Esophagus (tissue), 2 donors: ENCODE measurements around the gene LRMDA. TPM values are rescaled to one million over a fixed set of nuclear protein-coding genes. Genes with fewer than 3 reads are reported as not detected.
"Not testable (repeated sequence)": the region's sequence is repeated elsewhere in the genome, so short reads cannot be mapped to it uniquely, and the experiment has no call there.

Experiments used
- H3K27ac ChIP-seq, 2 donors: one replicate each; pipeline ENCODE4 v1.5.1; 2013; ENCODE audit warnings: low read depth in 2 of 2, mild to moderate bottlenecking in 2 of 2, inconsistent platforms in 1 of 2, low read length in 1 of 2, moderate library complexity in 1 of 2
- H3K27me3 ChIP-seq, 2 donors: one replicate each; pipeline ENCODE4 v1.6.1; 2013; ENCODE audit warnings: low read length in 2 of 2, control low read depth in 1 of 2, mild to moderate bottlenecking in 1 of 2; ENCODE audit not compliant: insufficient read depth in 2 of 2, control insufficient read depth in 1 of 2
- H3K36me3 ChIP-seq, 2 donors: one replicate each; pipeline ENCODE4 v1.6.1; 2013; ENCODE audit warnings: low read length in 1 of 2; ENCODE audit not compliant: control insufficient read depth in 2 of 2, insufficient read depth in 2 of 2
- H3K4me1 ChIP-seq, 2 donors: one replicate each; pipeline ENCODE4 v1.6.1; 2013; ENCODE audit warnings: low read length in 1 of 2; ENCODE audit not compliant: control insufficient read depth in 2 of 2, insufficient read depth in 2 of 2
- H3K4me3 ChIP-seq, 2 donors: one replicate each; pipeline ENCODE4 v1.5.1; 2013; ENCODE audit warnings: low read length in 2 of 2, mild to moderate bottlenecking in 2 of 2, low read depth in 1 of 2, moderate library complexity in 1 of 2
- H3K9me3 ChIP-seq, 2 donors: one replicate each; pipeline ENCODE4 v1.6.1; 2013; ENCODE audit warnings: mild to moderate bottlenecking in 2 of 2, low read depth in 1 of 2, low read length in 1 of 2, moderate library complexity in 1 of 2; ENCODE audit not compliant: control insufficient read depth in 2 of 2, insufficient read depth in 1 of 2
- WGBS, 2 donors: extraction: QIAGEN DNeasy Blood & Tissue Kit; methylation state at CpG; one replicate each; pipeline ENCODE4 v1.1.7; 2013; 5-methylcytosine and 5-hydroxymethylcytosine counted together
- polyA plus RNA-seq, 2 donors: library from polyadenylated mRNA; stranded (reverse); fragments of 200-250 nt; gene quantifications; one replicate each; pipeline ENCODE4 v1.2.3, GENCODE V29; 2013
- donor health status: healthy with polysubstance abuse.
- donor health status: Bipolar disorder and iron deficiency.

LRMDA gene
- polyA plus RNA-seq, 2 donors, result 1.8 to 4.0 TPM

DNA sequence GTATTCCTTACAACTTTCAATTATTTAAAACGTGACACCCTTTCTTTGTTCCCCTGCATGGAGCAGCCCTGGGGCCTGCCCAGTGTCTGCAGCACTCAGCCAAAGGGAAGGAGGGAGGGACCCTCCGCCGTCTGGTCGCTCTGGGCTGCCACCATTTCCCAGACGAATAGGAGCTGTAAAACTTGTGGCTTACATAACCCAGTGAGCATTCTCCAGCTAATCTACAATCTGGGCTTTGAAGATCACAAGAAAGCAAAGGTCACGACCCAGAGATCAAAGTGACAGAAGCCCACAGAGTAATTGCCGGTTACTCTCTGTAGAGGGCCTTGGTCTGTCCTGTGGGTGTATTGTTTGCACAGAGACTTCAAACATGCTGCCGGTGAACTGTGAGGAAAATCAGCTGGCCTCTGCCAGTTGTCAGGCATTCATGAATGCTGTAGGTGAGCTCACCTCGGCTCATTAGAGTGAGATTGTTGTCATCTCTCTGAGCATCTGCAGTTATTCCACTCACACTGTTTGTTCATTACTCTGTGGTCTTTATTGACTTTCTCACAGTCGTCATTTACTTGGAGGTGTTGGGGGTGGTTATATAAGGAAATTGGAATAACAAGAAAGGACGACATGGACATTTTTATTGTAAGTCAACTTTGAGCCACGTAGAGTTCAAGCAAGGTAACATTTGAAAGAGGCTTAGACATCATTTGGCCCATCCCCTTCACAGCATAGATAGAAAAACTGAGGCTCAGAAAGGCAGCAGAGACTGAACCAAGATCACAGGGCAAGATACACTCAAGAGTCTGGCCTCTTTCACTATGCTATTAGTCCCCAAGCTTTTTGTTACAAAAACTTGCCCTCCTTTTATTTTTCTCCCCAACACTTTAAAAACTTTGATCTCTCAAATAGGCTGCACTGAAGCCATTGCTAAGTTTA lies 619.8 kb downstream of the LRMDA start:
- Histone ChIP-seq H3K4me1 (no peaks in the 10 kb centered on the region), H3K27ac (no peak overlapping the region), H3K4me3 (no peak overlapping the region), H3K36me3 (no peaks in the 10 kb centered on the region), H3K27me3 (no peaks in the 10 kb centered on the region), H3K9me3 (peaks cover 3 to 5% of the 10 kb centered on the region in 2 donors)
- 58 to 59% methylated on average over 12 of the region's 12 CpGs for WGBS, 2 donors

GRCh38 chr10:76052682-76053503 lies 621.5 kb downstream of the LRMDA start:
- no peak overlapping the region for H3K4me3 ChIP-seq
- no peaks in the 10 kb centered on the region for H3K27me3 ChIP-seq
- peaks cover 7% of the 10 kb centered on the region in 2 donors for H3K9me3 ChIP-seq
- H3K36me3 ChIP-seq, result no peaks in the 10 kb centered on the region
- H3K27ac ChIP-seq, result no peak overlapping the region
- no peaks in the 10 kb centered on the region for H3K4me1 ChIP-seq
- WGBS, 2 donors, result 83 to 88% methylated on average over 9 of the region's 9 CpGs

DNA sequence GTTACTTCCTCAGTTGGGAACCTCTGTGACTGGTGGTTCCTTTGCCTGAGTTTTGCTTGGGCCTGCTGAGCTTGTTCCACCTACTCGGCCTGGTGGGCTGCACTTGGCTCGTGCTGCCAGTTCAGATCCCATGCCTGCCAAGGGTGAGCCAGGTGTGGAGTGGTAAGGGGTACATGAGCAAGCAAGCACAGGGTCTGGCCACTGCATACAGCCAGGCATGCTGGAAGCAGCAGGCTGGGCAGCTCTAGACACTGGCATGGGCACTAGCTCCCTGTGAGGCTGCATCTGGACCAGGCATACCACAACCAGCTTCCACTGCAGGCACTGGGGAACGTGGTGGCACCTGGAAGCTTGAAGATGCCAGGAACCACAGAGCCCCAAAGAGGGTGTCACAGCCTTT lies 624.0 kb downstream of the LRMDA start:
- no peak overlapping the region for H3K27ac ChIP-seq
- 78 to 80% methylated on average over 3 of the region's 3 CpGs for WGBS, 2 donors

GRCh38 chr10:76055963-76056362 lies 624.5 kb downstream of the LRMDA start:
- H3K9me3 ChIP-seq, result peaks cover 7% of the 10 kb centered on the region in 2 donors
- H3K27me3 ChIP-seq, result no peaks in the 10 kb centered on the region
- no peaks in the 10 kb centered on the region for H3K36me3 ChIP-seq
- H3K4me1 ChIP-seq, result no peaks in the 10 kb centered on the region
- WGBS, 2 donors, result 98 to 100% methylated on average over 1 of the region's 1 CpG
- no peak overlapping the region for H3K4me3 ChIP-seq
- H3K27ac ChIP-seq, result no peak overlapping the region

More for the DNA sequence above, 624.0 kb downstream of the LRMDA start:
- no peak overlapping the region for H3K4me3 ChIP-seq
- H3K4me1 ChIP-seq, result no peaks in the 10 kb centered on the region
- H3K36me3 ChIP-seq, result no peaks in the 10 kb centered on the region
- peaks cover 7% of the 10 kb centered on the region in 2 donors for H3K9me3 ChIP-seq
- H3K27me3 ChIP-seq, result no peaks in the 10 kb centered on the region

- H3K27me3 ChIP-seq, H3K9me3 ChIP-seq, H3K4me3 ChIP-seq, H3K27ac ChIP-seq, H3K36me3 ChIP-seq, H3K4me1 ChIP-seq: not testable (repeated sequence)
- WGBS, 2 donors, result 94 to 96% methylated on average over 2 of the region's 2 CpGs
Observed at GRCh38 chr10:76060993-76061392, 629.6 kb downstream of the LRMDA start.

GRCh38 chr10:76066457-76066856 lies 635.0 kb downstream of the LRMDA start:
- 88 to 94% methylated on average over 1 of the region's 1 CpG for WGBS, 2 donors
- H3K4me1 ChIP-seq, result peaks cover 0 to 2% of the 10 kb centered on the region in 2 donors
- H3K36me3 ChIP-seq, result no peaks in the 10 kb centered on the region
- H3K27me3 ChIP-seq, result no peaks in the 10 kb centered on the region
- no peak overlapping the region for H3K27ac ChIP-seq
- H3K4me3 ChIP-seq, result no peak overlapping the region
- H3K9me3 ChIP-seq, result no peaks in the 10 kb centered on the region

- Histone ChIP-seq H3K36me3 (no peaks in the 10 kb centered on the region), H3K4me3 (no peak overlapping the region), H3K4me1 (peaks cover 0 to 2% of the 10 kb centered on the region in 2 donors), H3K27me3 (no peaks in the 10 kb centered on the region), H3K9me3 (no peaks in the 10 kb centered on the region), H3K27ac (no peak overlapping the region)
- 90 to 95% methylated on average over 3 of the region's 3 CpGs for WGBS, 2 donors
Observed at GRCh38 chr10:76067447-76067846, 636.0 kb downstream of the LRMDA start.

- Histone ChIP-seq H3K4me1 (peaks cover 0 to 2% of the 10 kb centered on the region in 2 donors), H3K4me3 (no peak overlapping the region), H3K27ac (no peak overlapping the region), H3K36me3 (no peaks in the 10 kb centered on the region), H3K27me3 (no peaks in the 10 kb centered on the region), H3K9me3 (no peaks in the 10 kb centered on the region)
- WGBS, 2 donors, result 84 to 91% methylated on average over 3 of the region's 3 CpGs
Observed at GRCh38 chr10:76068856-76069255, 637.4 kb downstream of the LRMDA start.

- 81 to 83% methylated on average over 5 of the region's 5 CpGs for WGBS, 2 donors
- Histone ChIP-seq H3K9me3 (no peaks in the 10 kb centered on the region), H3K4me3 (no peak overlapping the region), H3K27ac (no peak overlapping the region), H3K36me3 (no peaks in the 10 kb centered on the region), H3K27me3 (no peaks in the 10 kb centered on the region), H3K4me1 (peaks cover 0 to 2% of the 10 kb centered on the region in 2 donors)
Observed at GRCh38 chr10:76070916-76071315, 639.5 kb downstream of the LRMDA start.
